Measurements from ENCODE around the gene ITPRIPL1. TPM values are rescaled to one million over a fixed set of nuclear protein-coding genes. Genes with fewer than 3 reads are reported as not detected.
"Not testable (repeated sequence)": the region's sequence is repeated elsewhere in the genome, so short reads cannot be mapped to it uniquely, and the experiment has no call there.

ITPRIPL1 gene
- total and polyA plus RNA-seq, 8 donors, result 0.29 to 3.9 (median 0.61) TPM; not detected in 4

GRCh38 chr2:96291751-96292150 is 33.4 kb upstream of the ITPRIPL1 start:
- H3K36me3 ChIP-seq, result peaks cover 95 to 100% (median 100%) of the 10 kb centered on the region in 4 donors

GRCh38 chr2:96294271-96294670 is 30.8 kb upstream of the ITPRIPL1 start:
- H3K9me3 ChIP-seq; H3K4me3 ChIP-seq; H3K27me3 ChIP-seq; intact Hi-C loops (cut with DNase I; ENCODE audit: low total_unique reads); DNase-seq; H3K27ac ChIP-seq; H3K4me1 ChIP-seq: not testable (repeated sequence)
- peaks cover 97 to 100% (median 100%) of the 10 kb centered on the region in 4 donors for H3K36me3 ChIP-seq
- 86 to 94% (median 90%) methylated on average over 8 of the region's 8 CpGs for WGBS, 5 donors

More at GRCh38 chr2:96291751-96292150, 33.4 kb upstream of the ITPRIPL1 start:
- 83 to 97% (median 90%) methylated on average over 5 of the region's 5 CpGs for WGBS, 5 donors
- Histone ChIP-seq H3K4me3 (no peak overlapping the region), H3K27me3 (no peaks in the 10 kb centered on the region), H3K4me1 (no peaks in the 10 kb centered on the region), H3K9me3 (no peaks in the 10 kb centered on the region), H3K27ac (no peak overlapping the region)
- intact Hi-C loops (cut with DNase I; ENCODE audit: low total_unique reads), result no loop called here
- TF ChIP-seq POLR2A (IDR thresholded peaks at IDR 0.05) (no peak), CTCF (IDR thresholded peaks at IDR 0.05) (no peak), POLR2AphosphoS5 (IDR thresholded peaks at IDR 0.05) (no peak), EP300 (IDR thresholded peaks at IDR 0.05) (no peak)
- no peak for DNase-seq

- WGBS, 5 donors, result 86 to 94% (median 90%) methylated on average over 5 of the region's 5 CpGs
- H3K9me3 ChIP-seq, result no peaks in the 10 kb centered on the region
- TF ChIP-seq POLR2AphosphoS5 (IDR thresholded peaks at IDR 0.05), result no peak
- no peak for TF ChIP-seq EP300 (IDR thresholded peaks at IDR 0.05)
- TF ChIP-seq POLR2A (IDR thresholded peaks at IDR 0.05), result no peak
- TF ChIP-seq CTCF (IDR thresholded peaks at IDR 0.05), result no peak
- H3K4me1 ChIP-seq, result peaks cover 0 to 12% (median 8%) of the 10 kb centered on the region in 4 donors
- DNase-seq, result no peak
- intact Hi-C loops (cut with DNase I; ENCODE audit: low total_unique reads), result no loop called here
- H3K27me3 ChIP-seq, result no peaks in the 10 kb centered on the region
- H3K36me3 ChIP-seq, result peaks cover 97 to 100% (median 100%) of the 10 kb centered on the region in 4 donors
- H3K4me3 ChIP-seq, result no peak overlapping the region
- H3K27ac ChIP-seq, result no peak overlapping the region
Observed at GRCh38 chr2:96296925-96297324, 28.2 kb upstream of the ITPRIPL1 start.

- no peaks in the 10 kb centered on the region for H3K9me3 ChIP-seq
- H3K4me3 ChIP-seq, result no peak overlapping the region
- no peaks in the 10 kb centered on the region for H3K27me3 ChIP-seq
- no peak overlapping the region for H3K27ac ChIP-seq
- WGBS, 5 donors, result 24 to 46% (median 40%) methylated on average over 1 of the region's 1 CpG
- H3K36me3 ChIP-seq, result peaks cover 67 to 77% (median 74%) of the 10 kb centered on the region in 4 donors
- TF ChIP-seq EP300 (IDR thresholded peaks at IDR 0.05), result no peak
- TF ChIP-seq CTCF (IDR thresholded peaks at IDR 0.05), result no peak
- TF ChIP-seq POLR2A (IDR thresholded peaks at IDR 0.05), result no peak
- no peak for TF ChIP-seq POLR2AphosphoS5 (IDR thresholded peaks at IDR 0.05)
- no peak for DNase-seq
- H3K4me1 ChIP-seq, result peaks cover 18 to 49% (median 44%) of the 10 kb centered on the region in 4 donors
- intact Hi-C loops (cut with DNase I; ENCODE audit: low total_unique reads), result no loop called here
Observed at GRCh38 chr2:96301865-96302264, 23.3 kb upstream of the ITPRIPL1 start.

GRCh38 chr2:96304606-96305005 is 20.5 kb upstream of the ITPRIPL1 start:
- H3K27ac ChIP-seq, result peak overlapping the region in 4 of 5 donors; percentile 85 to 90 (median 89)
- no peaks in the 10 kb centered on the region for H3K27me3 ChIP-seq
- WGBS, 5 donors, result 57 to 70% (median 58%) methylated on average over 11 of the region's 11 CpGs
- H3K9me3 ChIP-seq, result no peaks in the 10 kb centered on the region
- H3K4me1 ChIP-seq, result peaks cover 18 to 49% (median 44%) of the 10 kb centered on the region in 4 donors
- peak overlapping the region; percentile 73 to 95 (median 92) for H3K4me3 ChIP-seq
- DNase-seq, result no peak
- peaks cover 40 to 50% (median 46%) of the 10 kb centered on the region in 4 donors for H3K36me3 ChIP-seq
- TF ChIP-seq POLR2AphosphoS5 (IDR thresholded peaks at IDR 0.05) (no peak), CTCF (IDR thresholded peaks at IDR 0.05) (no peak), POLR2A (IDR thresholded peaks at IDR 0.05) (no peak), EP300 (IDR thresholded peaks at IDR 0.05) (no peak)
- intact Hi-C loops (cut with DNase I; ENCODE audit: low total_unique reads), result no loop called here

Measured in stomach (tissue), 9 donors.